IMR-90 (cell line): ENCODE data around the gene KCNJ3. TPM values are rescaled to one million over a fixed set of nuclear protein-coding genes. Genes with fewer than 3 reads are reported as not detected.

Experiments
- ATAC-seq: fragments of 200-7000 bp; cut with Tn5 transposase; 2 replicates; pipeline ENCODE4 v1.9.1; 2020; ENCODE audit warnings: low read depth, mild to moderate bottlenecking, moderate library complexity
- BruUV-seq: library from RNA; stranded (reverse); fragments of 400-500 nt; replicated peaks from 2 replicates; lab custom pipeline; 2021; lab: Mats Ljungman, UMichigan
- CTCF ChIA-PET: fragments of 300-600 bp; formaldehyde crosslinking; extraction: SDS; loops from one replicate; lab custom pipeline; 2021; ENCODE audit warnings: antibody characterized with exemption; lab: Yijun Ruan, JAX
- POLR2A ChIA-PET: fragments of 300-600 bp; sonication (Branson Sonifier 250); formaldehyde crosslinking; loops from one replicate; lab custom pipeline; 2022; ENCODE audit warnings: antibody characterized with exemption; ENCODE audit not compliant: unreplicated experiment; lab: Charles Lee
- DNase-seq: peaks from one replicate; pipeline ENCODE4 v3.0.0; 2013
- H2AFZ ChIP-seq: replicated peaks from 2 replicates; pipeline ENCODE3; 2013; ENCODE audit warnings: low read length, mild to moderate bottlenecking; ENCODE audit not compliant: poor library complexity
- H2AK5ac ChIP-seq: 2 replicates; pipeline ENCODE4 v1.6.1; 2013; ENCODE audit warnings: low read depth, low read length, inconsistent platforms
- H2AK9ac ChIP-seq: replicated peaks from 2 replicates; pipeline ENCODE3; 2013; ENCODE audit warnings: mild to moderate bottlenecking, low read depth, low read length, moderate library complexity; ENCODE audit not compliant: poor library complexity
- H2BK120ac ChIP-seq: 2 replicates; pipeline ENCODE4 v1.6.1; 2013; ENCODE audit warnings: low read depth, low read length, inconsistent platforms
- H2BK15ac ChIP-seq: 3 replicates; pipeline ENCODE4 v1.6.1; 2013; ENCODE audit warnings: low read depth, low read length, inconsistent platforms
- H2BK20ac ChIP-seq: 2 replicates; pipeline ENCODE4 v1.6.1; 2013; ENCODE audit warnings: low read depth, mild to moderate bottlenecking, inconsistent platforms, low read length, moderate library complexity
- H2BK5ac ChIP-seq: 2 replicates; pipeline ENCODE4 v1.6.1; 2013; ENCODE audit warnings: mild to moderate bottlenecking, low read depth, low read length, inconsistent platforms; ENCODE audit not compliant: poor library complexity, severe bottlenecking
- H3K14ac ChIP-seq: replicated peaks from 2 replicates; pipeline ENCODE4 v1.6.1; 2013; ENCODE audit warnings: low read depth, low read length, inconsistent platforms
- H3K18ac ChIP-seq: 2 replicates; pipeline ENCODE4 v1.6.1; 2013; ENCODE audit warnings: low read depth, low read length, control low read depth
- H3K23ac ChIP-seq: 2 replicates; pipeline ENCODE4 v1.6.1; 2013; ENCODE audit warnings: low read depth, low read length, inconsistent platforms
- H3K27ac ChIP-seq: 2 replicates; pipeline ENCODE4 v1.5.1; 2013; ENCODE audit warnings: mild to moderate bottlenecking, control low read depth, low read length; ENCODE audit not compliant: insufficient read depth
- H3K27me3 ChIP-seq: 2 replicates; pipeline ENCODE4 v1.6.1; 2013; ENCODE audit warnings: low read length; ENCODE audit not compliant: control insufficient read depth, insufficient read depth
- H3K36me3 ChIP-seq: 2 replicates; pipeline ENCODE4 v1.6.1; 2013; ENCODE audit warnings: low read length, mixed read lengths; ENCODE audit not compliant: control insufficient read depth, insufficient read depth
- H3K4ac ChIP-seq: 2 replicates; pipeline ENCODE4 v1.6.1; 2013; ENCODE audit warnings: low read depth, low read length, inconsistent platforms
- H3K4me1 ChIP-seq: 2 replicates; pipeline ENCODE4 v1.6.1; 2013; ENCODE audit warnings: low read length, mixed read lengths; ENCODE audit not compliant: control insufficient read depth, insufficient read depth
- H3K4me2 ChIP-seq: 2 replicates; pipeline ENCODE4 v1.6.1; 2013; ENCODE audit warnings: low read depth, mild to moderate bottlenecking, control low read depth, low read length, moderate library complexity
- H3K4me3 ChIP-seq: 2 replicates; pipeline ENCODE4 v1.5.1; 2013; ENCODE audit warnings: low read depth, mild to moderate bottlenecking, control low read depth, low read length, moderate library complexity; ENCODE audit not compliant: insufficient read depth
- H3K56ac ChIP-seq: 2 replicates; pipeline ENCODE4 v1.6.1; 2013; ENCODE audit warnings: low read length, inconsistent platforms; ENCODE audit not compliant: insufficient read depth; ENCODE audit errors: extremely low read depth
- H3K79me1 ChIP-seq, 2 experiments: 2 replicates each; pipeline ENCODE4 v1.6.1; 2013; ENCODE audit warnings: low read length in 2 of 2, inconsistent platforms in 1 of 2, low read depth in 1 of 2
- H3K9ac ChIP-seq: 2 replicates; pipeline ENCODE4 v1.6.1; 2013; ENCODE audit warnings: low read depth, low read length, control low read depth
- H3K9me1 ChIP-seq: 2 replicates; pipeline ENCODE4 v1.6.1; 2013; ENCODE audit warnings: low read length, inconsistent platforms; ENCODE audit not compliant: insufficient read depth
- H3K9me3 ChIP-seq: 2 replicates; pipeline ENCODE4 v1.6.1; 2013; ENCODE audit warnings: low read length; ENCODE audit not compliant: control insufficient read depth, insufficient read depth
- H4K20me1 ChIP-seq: 2 replicates; pipeline ENCODE4 v1.6.1; 2013; ENCODE audit warnings: low read length, inconsistent platforms; ENCODE audit not compliant: insufficient read depth
- H4K5ac ChIP-seq: 2 replicates; pipeline ENCODE4 v1.6.1; 2013; ENCODE audit warnings: mild to moderate bottlenecking, low read depth, low read length, control low read depth
- H4K8ac ChIP-seq, 2 experiments: 2 replicates each; pipeline ENCODE4 v1.6.1; 2013; ENCODE audit warnings: low read depth in 2 of 2, low read length in 2 of 2, control low read depth in 1 of 2, inconsistent platforms in 1 of 2
- H4K91ac ChIP-seq: 2 replicates; pipeline ENCODE4 v1.6.1; 2013; ENCODE audit warnings: low read depth, low read length, inconsistent platforms; ENCODE audit not compliant: insufficient read depth
- CHD1 ChIP-seq: IDR thresholded peaks from 2 replicates; pipeline ENCODE4 v1.6.1; 2012; ENCODE audit warnings: low read depth, low read length, improper control_type of control experiment
- FOS ChIP-seq: fragments of 150-350 bp; IDR thresholded peaks from 2 replicates; pipeline ENCODE4 v1.6.1; 2016; ENCODE audit warnings: low read depth, low read length
- MAZ ChIP-seq: IDR thresholded peaks from 2 replicates; pipeline ENCODE4 v1.6.1; 2012; ENCODE audit warnings: low read depth, mild to moderate bottlenecking, low read length, improper control_type of control experiment, moderate library complexity, borderline replicate concordance
- NFE2L2 ChIP-seq: fragments of 150-350 bp; IDR thresholded peaks from 2 replicates; pipeline ENCODE4 v1.6.1; 2016; ENCODE audit warnings: low read depth, mild to moderate bottlenecking, low read length
- POLR2A ChIP-seq: IDR thresholded peaks from 2 replicates; pipeline ENCODE4 v1.6.1; 2012; ENCODE audit warnings: mild to moderate bottlenecking, low read depth, low read length
- RAD21 ChIP-seq: IDR thresholded peaks from 2 replicates; pipeline ENCODE4 v1.6.1; 2012; ENCODE audit warnings: low read length, improper control_type of control experiment
- RCOR1 ChIP-seq: IDR thresholded peaks from 2 replicates; pipeline ENCODE4 v1.6.1; 2012; ENCODE audit warnings: mild to moderate bottlenecking, low read length, improper control_type of control experiment; ENCODE audit not compliant: insufficient replicate concordance
- RFX5 ChIP-seq: IDR thresholded peaks from 2 replicates; pipeline ENCODE4 v1.8.0; 2012; ENCODE audit warnings: low read depth, mild to moderate bottlenecking, low read length, moderate library complexity
- SMC3 ChIP-seq: fragments of 150-350 bp; IDR thresholded peaks from 2 replicates; pipeline ENCODE4 v1.6.1; 2016; ENCODE audit warnings: low read depth, mild to moderate bottlenecking, antibody characterized with exemption, low read length, moderate library complexity
- whole genome bisulfite sequencing, 2 experiments: methylation state at CpG; one replicate each; pipeline versions ENCODE4 v1.1.5 to v1.1.7; 2013; ENCODE audit warnings: missing lambda C conversion rate in 2 of 2; ENCODE audit not compliant: insufficient read length in 1 of 2; ENCODE audit errors: extremely low coverage in 2 of 2; 5-methylcytosine and 5-hydroxymethylcytosine counted together
- dilution Hi-C: fragments of 300-500 bp; cut with HindIII; formaldehyde crosslinking; loops from one replicate; pipeline ENCODE4 v1.14.3; 2018; ENCODE audit warnings: low sequenced_read_pairs; ENCODE audit not compliant: unreplicated experiment
- in situ Hi-C: fragments of 300-500 bp; cut with MboI; formaldehyde crosslinking; loops from 3 replicates; pipeline ENCODE4 v1.14.3; 2019; ENCODE audit warnings: low sequenced_read_pairs, inconsistent platforms, mixed read lengths
- intact Hi-C: fragments of 100-400 bp; cut with micrococcal nuclease; formaldehyde crosslinking; loops from 2 replicates; pipeline ENCODE4 v1.10.0; 2022
- polyA plus RNA-seq, 3 experiments: library from polyadenylated mRNA; depleted of rRNA; stranded (reverse); fragments of >200 nt; gene quantifications; 2 replicates each; pipeline ENCODE4 v1.2.3, GENCODE V29; 2012; ENCODE audit warnings: low replicate concordance in 1 of 3
- total RNA-seq: library from RNA; depleted of rRNA; stranded (reverse); fragments of >200 nt; gene quantifications from 2 replicates; pipeline ENCODE4 v1.2.3, GENCODE V29; 2012
- TF ChIP-seq, protein P1 (sequence below): conservative IDR thresholded peaks from 2 replicates; pipeline ENCODE4 v1.5.1; 2012; ENCODE audit warnings: mild to moderate bottlenecking, low read depth, low read length, improper control_type of control experiment
- TF ChIP-seq, protein P2 (sequence below): fragments of 150-350 bp; IDR thresholded peaks from 2 replicates; pipeline ENCODE4 v1.6.1; 2016; ENCODE audit warnings: low read depth, mild to moderate bottlenecking, low read length, moderate library complexity, borderline replicate concordance
- TF ChIP-seq, protein P3 (sequence below): fragments of 150-350 bp; IDR thresholded peaks from 2 replicates; pipeline ENCODE4 v1.6.1; 2017; ENCODE audit warnings: mild to moderate bottlenecking, antibody characterized with exemption, low read length, low read depth

Gene KCNJ3
- total and polyA plus RNA-seq, 2 of the 4 experiments (the other 2 are of a cell fraction) = not detected

DNA sequence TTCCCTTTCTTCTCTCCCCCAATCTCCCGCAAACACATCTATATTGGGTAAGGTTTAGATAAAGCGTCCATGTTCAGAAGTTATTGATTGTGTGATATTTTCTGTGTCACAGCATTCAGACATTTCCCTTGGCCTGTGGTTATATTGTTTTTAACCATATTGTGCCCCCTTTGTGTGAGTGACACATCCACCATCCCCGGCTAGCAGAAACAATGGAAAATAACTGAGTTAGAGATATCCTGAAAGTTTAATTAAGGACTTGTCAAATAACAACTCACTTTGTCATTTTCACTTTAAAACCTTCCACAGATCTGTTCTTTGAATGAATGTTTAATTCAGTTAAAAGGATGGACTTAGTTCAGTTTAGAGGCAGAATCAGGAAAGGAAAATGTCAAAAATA, 151.0 kb downstream of the KCNJ3 start:
- no peak overlapping the region for H3K56ac ChIP-seq
- H2BK20ac ChIP-seq = no peak overlapping the region
- no peak overlapping the region for H2AK9ac ChIP-seq
- H2BK15ac ChIP-seq = no peak overlapping the region
- ChIA-PET POLR2A (no interaction called here), CTCF (no interaction called here)
- dilution Hi-C loops (no loop called here), intact Hi-C loops (no loop called here), in situ Hi-C loops (no loop called here)
- no peak overlapping the region for H4K5ac ChIP-seq
- peaks cover 4% of the 10 kb centered on the region; the same call in 1 of the 2 replicates for H3K9me3 ChIP-seq
- H3K4me2 ChIP-seq = no peak overlapping the region
- H3K27me3 ChIP-seq = no peaks in the 10 kb centered on the region
- H3K4me3 ChIP-seq = no peak overlapping the region
- H4K20me1 ChIP-seq = no peaks in the 10 kb centered on the region
- no peak overlapping the region for H2BK120ac ChIP-seq
- H3K4ac ChIP-seq = no peak overlapping the region
- H3K23ac ChIP-seq = no peak overlapping the region
- ATAC-seq (no peak), DNase-seq (no peak)
- WGBS, 2 experiments = no CpG with 5 or more reads among the region's 3 CpGs
- H3K9ac ChIP-seq = no peak overlapping the region
- H3K36me3 ChIP-seq = no peaks in the 10 kb centered on the region
- H2BK5ac ChIP-seq = no peak overlapping the region
- no peaks in the 10 kb centered on the region for H3K4me1 ChIP-seq
- no peaks in the 10 kb centered on the region for H3K9me1 ChIP-seq
- H3K27ac ChIP-seq = no peak overlapping the region
- H2AFZ ChIP-seq = no peak overlapping the region
- no peak overlapping the region for H2AK5ac ChIP-seq
- no TSS peak for BruUV-seq
- no peak overlapping the region for H3K14ac ChIP-seq
- H3K18ac ChIP-seq = no peak overlapping the region
- no peaks in the 10 kb centered on the region for H3K79me1 ChIP-seq
- no peak overlapping the region for H4K91ac ChIP-seq
- TF ChIP-seq RFX5 = no peak
- TF ChIP-seq NFE2L2 = no peak
- TF ChIP-seq, protein P1, sequence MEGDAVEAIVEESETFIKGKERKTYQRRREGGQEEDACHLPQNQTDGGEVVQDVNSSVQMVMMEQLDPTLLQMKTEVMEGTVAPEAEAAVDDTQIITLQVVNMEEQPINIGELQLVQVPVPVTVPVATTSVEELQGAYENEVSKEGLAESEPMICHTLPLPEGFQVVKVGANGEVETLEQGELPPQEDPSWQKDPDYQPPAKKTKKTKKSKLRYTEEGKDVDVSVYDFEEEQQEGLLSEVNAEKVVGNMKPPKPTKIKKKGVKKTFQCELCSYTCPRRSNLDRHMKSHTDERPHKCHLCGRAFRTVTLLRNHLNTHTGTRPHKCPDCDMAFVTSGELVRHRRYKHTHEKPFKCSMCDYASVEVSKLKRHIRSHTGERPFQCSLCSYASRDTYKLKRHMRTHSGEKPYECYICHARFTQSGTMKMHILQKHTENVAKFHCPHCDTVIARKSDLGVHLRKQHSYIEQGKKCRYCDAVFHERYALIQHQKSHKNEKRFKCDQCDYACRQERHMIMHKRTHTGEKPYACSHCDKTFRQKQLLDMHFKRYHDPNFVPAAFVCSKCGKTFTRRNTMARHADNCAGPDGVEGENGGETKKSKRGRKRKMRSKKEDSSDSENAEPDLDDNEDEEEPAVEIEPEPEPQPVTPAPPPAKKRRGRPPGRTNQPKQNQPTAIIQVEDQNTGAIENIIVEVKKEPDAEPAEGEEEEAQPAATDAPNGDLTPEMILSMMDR = no peak
- TF ChIP-seq MAZ = no peak
- TF ChIP-seq POLR2A = no peak
- no peak for TF ChIP-seq RAD21
- TF ChIP-seq CHD1 = no peak
- TF ChIP-seq RCOR1 = no peak
- no peak for TF ChIP-seq FOS
- TF ChIP-seq, protein P2, sequence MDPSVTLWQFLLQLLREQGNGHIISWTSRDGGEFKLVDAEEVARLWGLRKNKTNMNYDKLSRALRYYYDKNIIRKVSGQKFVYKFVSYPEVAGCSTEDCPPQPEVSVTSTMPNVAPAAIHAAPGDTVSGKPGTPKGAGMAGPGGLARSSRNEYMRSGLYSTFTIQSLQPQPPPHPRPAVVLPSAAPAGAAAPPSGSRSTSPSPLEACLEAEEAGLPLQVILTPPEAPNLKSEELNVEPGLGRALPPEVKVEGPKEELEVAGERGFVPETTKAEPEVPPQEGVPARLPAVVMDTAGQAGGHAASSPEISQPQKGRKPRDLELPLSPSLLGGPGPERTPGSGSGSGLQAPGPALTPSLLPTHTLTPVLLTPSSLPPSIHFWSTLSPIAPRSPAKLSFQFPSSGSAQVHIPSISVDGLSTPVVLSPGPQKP = no peak
- TF ChIP-seq SMC3 = no peak
- TF ChIP-seq, protein P3, sequence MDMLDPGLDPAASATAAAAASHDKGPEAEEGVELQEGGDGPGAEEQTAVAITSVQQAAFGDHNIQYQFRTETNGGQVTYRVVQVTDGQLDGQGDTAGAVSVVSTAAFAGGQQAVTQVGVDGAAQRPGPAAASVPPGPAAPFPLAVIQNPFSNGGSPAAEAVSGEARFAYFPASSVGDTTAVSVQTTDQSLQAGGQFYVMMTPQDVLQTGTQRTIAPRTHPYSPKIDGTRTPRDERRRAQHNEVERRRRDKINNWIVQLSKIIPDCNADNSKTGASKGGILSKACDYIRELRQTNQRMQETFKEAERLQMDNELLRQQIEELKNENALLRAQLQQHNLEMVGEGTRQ = no peak
- H4K8ac ChIP-seq = no peak overlapping the region
